ENCODE measurements around the gene FGD3. TPM values are rescaled to one million over a fixed set of nuclear protein-coding genes. Genes with fewer than 3 reads are reported as not detected.

FGD3 gene
- total RNA-seq, 6 donors from 2014 or later, result 14.0 to 45.1 (median 22.3) TPM

- no peaks in the 10 kb centered on the region for H3K36me3 ChIP-seq
- DNase-seq (no peak), ATAC-seq (ENCODE audit: low FRiP score in 2 of 2) (peak; percentile 53 to 58)
- H3K27me3 ChIP-seq, result no peaks in the 10 kb centered on the region
- peaks cover 3 to 13% (median 8%) of the 10 kb centered on the region in 4 donors for H3K4me1 ChIP-seq
- H3K27ac ChIP-seq, result peak overlapping the region in 3 of 4 donors; percentile 23 to 71 (median 55)
- no peak overlapping the region for H3K4me3 ChIP-seq
- TF ChIP-seq POLR2AphosphoS5 (IDR thresholded peaks at IDR 0.05), result no peak
- TF ChIP-seq POLR2A (IDR thresholded peaks at IDR 0.05), result no peak
- TF ChIP-seq, protein P1, sequence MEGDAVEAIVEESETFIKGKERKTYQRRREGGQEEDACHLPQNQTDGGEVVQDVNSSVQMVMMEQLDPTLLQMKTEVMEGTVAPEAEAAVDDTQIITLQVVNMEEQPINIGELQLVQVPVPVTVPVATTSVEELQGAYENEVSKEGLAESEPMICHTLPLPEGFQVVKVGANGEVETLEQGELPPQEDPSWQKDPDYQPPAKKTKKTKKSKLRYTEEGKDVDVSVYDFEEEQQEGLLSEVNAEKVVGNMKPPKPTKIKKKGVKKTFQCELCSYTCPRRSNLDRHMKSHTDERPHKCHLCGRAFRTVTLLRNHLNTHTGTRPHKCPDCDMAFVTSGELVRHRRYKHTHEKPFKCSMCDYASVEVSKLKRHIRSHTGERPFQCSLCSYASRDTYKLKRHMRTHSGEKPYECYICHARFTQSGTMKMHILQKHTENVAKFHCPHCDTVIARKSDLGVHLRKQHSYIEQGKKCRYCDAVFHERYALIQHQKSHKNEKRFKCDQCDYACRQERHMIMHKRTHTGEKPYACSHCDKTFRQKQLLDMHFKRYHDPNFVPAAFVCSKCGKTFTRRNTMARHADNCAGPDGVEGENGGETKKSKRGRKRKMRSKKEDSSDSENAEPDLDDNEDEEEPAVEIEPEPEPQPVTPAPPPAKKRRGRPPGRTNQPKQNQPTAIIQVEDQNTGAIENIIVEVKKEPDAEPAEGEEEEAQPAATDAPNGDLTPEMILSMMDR (IDR thresholded peaks at IDR 0.05), result peak; percentile 31 to 60 (median 52)
- TF ChIP-seq EP300 (IDR thresholded peaks at IDR 0.05), result no peak
- H3K9me3 ChIP-seq, result peaks cover 0 to 8% (median 0%) of the 10 kb centered on the region in 4 donors
- 62 to 64% methylated on average over 6 of the region's 6 CpGs for WGBS, 2 donors
These were observed 39.1 kb downstream of the FGD3 start for GRCh38 chr9:92986176-92987119.

GRCh38 chr9:92988215-92988768 is 41.0 kb downstream of the FGD3 start:
- DNase-seq, result no peak
- Histone ChIP-seq H3K4me1 (peaks cover 3 to 13% (median 8%) of the 10 kb centered on the region in 4 donors), H3K9me3 (peaks cover 0 to 8% (median 0%) of the 10 kb centered on the region in 4 donors), H3K4me3 (no peak overlapping the region), H3K27me3 (no peaks in the 10 kb centered on the region), H3K36me3 (no peaks in the 10 kb centered on the region), H3K27ac (no peak overlapping the region)
- 100% methylated on average over 1 of the region's 1 CpG for WGBS, 2 donors
- TF ChIP-seq POLR2A (IDR thresholded peaks at IDR 0.05) (no peak), EP300 (IDR thresholded peaks at IDR 0.05) (no peak), POLR2AphosphoS5 (IDR thresholded peaks at IDR 0.05) (no peak)
- TF ChIP-seq, protein P1 (IDR thresholded peaks at IDR 0.05), result no peak
- no peak for ATAC-seq (ENCODE audit: low FRiP score in 2 of 2)

DNA sequence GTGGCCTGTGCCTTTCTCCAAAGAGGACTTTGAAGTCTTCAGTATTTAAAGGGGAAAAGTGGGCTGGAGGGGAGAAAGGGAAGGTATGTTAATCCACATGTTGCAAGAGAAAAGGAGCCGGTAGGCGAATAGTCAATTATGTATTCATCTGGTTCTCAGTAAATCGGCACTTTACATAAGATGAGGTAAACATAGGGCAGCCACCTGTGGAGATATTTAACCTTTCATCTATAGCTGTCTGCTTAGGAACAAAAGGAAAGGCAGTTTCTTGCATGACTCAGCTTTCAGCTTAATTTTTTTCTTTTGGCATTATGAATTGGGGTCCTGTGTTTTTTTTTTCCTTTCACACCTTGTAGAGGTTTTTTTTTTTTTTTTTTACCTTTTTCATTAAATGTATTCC is 42.2 kb downstream of the FGD3 start:
- no peaks in the 10 kb centered on the region for H3K36me3 ChIP-seq
- H3K27me3 ChIP-seq, result no peaks in the 10 kb centered on the region
- 64 to 69% methylated on average over 3 of the region's 3 CpGs for WGBS, 2 donors
- no peak overlapping the region for H3K4me3 ChIP-seq
- H3K27ac ChIP-seq, result no peak overlapping the region
- H3K4me1 ChIP-seq, result peaks cover 3 to 13% (median 8%) of the 10 kb centered on the region in 4 donors
- ATAC-seq (ENCODE audit: low FRiP score in 2 of 2) (no peak), DNase-seq (no peak)
- H3K9me3 ChIP-seq, result no peaks in the 10 kb centered on the region
- TF ChIP-seq POLR2AphosphoS5 (IDR thresholded peaks at IDR 0.05) (no peak), POLR2A (IDR thresholded peaks at IDR 0.05) (no peak), EP300 (IDR thresholded peaks at IDR 0.05) (no peak)
- TF ChIP-seq, protein P1 (IDR thresholded peaks at IDR 0.05), result no peak

- ATAC-seq (ENCODE audit: low FRiP score in 2 of 2) (no peak), DNase-seq (no peak)
- TF ChIP-seq POLR2AphosphoS5 (IDR thresholded peaks at IDR 0.05), result no peak
- TF ChIP-seq, protein P1 (IDR thresholded peaks at IDR 0.05), result no peak
- WGBS, 2 donors, result 88 to 93% methylated on average over 3 of the region's 3 CpGs
- Histone ChIP-seq H3K36me3 (no peaks in the 10 kb centered on the region), H3K9me3 (no peaks in the 10 kb centered on the region), H3K4me3 (no peak overlapping the region), H3K4me1 (peaks cover 3 to 13% (median 8%) of the 10 kb centered on the region in 4 donors), H3K27me3 (no peaks in the 10 kb centered on the region), H3K27ac (no peak overlapping the region)
These were observed 43.1 kb downstream of the FGD3 start for GRCh38 chr9:92990461-92990860.

All from upper lobe of left lung (tissue), 6 donors.